RCC 7860 (cell line): ENCODE measurements around the gene PANK4.
"Not testable (repeated sequence)": the region's sequence is repeated elsewhere in the genome, so short reads cannot be mapped to it uniquely, and the experiment has no call there.

Source experiments
- DNase-seq: peaks from one replicate; pipeline ENCODE4 v3.0.0-alpha.2; 2015; ENCODE audit warnings: low spot score
- FAIRE-seq: peaks from 2 replicates; lab custom pipeline; 2012; peaks lifted over from hg19 to GRCh38; lab: Jason Lieb, UNC

The PANK4 gene

DNA sequence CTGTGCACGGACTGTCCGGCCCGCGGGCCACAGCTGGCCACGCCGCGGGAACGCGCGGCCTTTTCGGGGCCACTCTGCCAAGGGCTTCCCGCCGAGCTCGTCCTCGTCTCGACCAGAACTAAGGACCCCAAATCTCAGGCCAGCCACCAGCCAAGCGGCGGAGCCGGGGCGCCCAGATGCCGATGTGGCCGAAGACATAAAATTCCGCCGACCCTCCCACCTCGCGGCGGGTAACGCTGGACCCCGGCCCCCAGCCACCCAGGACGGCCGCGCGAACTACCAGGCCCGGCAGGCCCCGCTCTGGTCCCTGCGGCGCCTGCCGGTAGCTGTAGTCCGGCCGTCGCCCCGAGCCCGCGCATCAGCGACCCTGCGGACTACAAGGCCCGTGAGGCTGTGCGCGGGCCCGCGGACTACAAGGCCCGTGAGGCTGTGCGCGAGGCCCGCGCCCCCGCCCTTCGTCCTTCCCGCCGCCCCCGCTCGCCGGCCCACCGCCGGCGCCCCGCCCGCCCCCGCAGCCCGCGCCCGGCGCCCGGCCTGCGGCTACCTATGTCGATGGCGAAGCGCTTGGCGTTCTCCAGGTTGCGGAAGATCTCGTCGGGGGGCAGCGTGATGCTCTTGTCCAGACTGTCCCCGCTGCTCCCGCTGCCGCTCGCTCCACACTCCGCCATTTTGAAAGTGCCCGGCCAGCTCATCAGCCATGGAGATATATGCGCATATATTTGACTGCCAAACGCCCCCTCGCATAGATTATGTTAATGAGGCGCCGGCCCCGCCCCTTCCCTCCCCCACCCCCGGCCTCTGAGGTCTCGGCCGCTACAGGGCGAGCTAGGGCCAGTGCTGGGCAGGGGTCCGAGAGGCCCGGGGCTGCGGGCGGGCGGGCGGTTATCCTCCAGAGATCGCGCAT, at the start of gene PANK4:
Gene PANK4 (minus strand): TSS at position 677 of the 904 bp plus-strand sequence. CDS start 9 bp downstream, at position 668.
- peak; percentile 74 for DNase-seq
- FAIRE-seq = no peak

DNA sequence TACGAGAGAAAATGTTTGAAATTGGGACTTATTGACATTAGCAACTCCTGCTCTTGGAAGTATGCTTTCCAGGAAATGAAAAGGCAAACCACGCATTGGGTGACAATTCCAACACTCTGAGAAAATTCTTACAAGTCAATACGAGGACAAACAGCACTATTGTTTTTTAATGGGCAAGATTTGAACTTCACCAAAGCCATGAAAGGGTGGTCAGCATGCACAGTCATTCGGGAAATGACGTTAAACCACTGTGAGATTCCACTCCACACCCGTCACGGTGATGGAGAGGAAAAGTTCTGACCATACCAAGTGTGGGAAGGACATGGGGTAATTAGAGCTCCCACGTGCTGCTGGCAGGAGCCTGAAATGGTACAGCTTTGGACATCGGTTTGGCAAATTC, 48.0 kb upstream of the PANK4 start:
- DNase-seq (no peak), FAIRE-seq (no peak)

DNA sequence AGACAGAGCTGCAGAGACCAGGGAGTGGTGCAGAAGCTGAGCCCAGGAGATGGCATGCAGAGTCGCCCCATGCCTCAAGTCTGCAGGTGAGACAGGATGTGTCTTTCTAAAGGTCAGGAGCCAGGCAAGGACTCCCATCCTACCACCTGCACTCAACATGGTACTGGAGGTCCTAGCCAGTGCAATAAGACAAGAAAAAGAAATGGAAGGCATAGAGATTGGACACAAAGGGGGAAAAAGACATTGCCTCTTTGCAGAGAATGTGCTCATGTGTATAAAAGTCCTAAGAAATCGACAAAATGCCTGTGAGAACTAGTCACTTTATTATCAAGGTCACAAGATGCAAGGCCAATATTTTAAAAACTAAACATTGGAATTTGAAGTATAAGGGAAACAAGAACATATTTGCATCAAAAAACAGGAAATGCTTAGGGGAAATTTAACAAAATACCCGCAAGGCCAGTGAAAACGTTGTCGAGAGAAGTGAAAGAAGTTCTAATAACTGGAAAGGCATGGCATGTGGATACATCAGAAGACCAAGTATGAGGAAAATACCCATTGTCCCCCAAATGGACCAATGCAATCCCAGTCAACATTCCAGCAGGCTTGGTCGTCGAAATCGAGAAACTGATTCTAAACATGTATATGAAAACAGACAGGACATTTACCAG, 47.0 kb upstream of the PANK4 start:
- FAIRE-seq (no peak), DNase-seq (no peak)

DNA sequence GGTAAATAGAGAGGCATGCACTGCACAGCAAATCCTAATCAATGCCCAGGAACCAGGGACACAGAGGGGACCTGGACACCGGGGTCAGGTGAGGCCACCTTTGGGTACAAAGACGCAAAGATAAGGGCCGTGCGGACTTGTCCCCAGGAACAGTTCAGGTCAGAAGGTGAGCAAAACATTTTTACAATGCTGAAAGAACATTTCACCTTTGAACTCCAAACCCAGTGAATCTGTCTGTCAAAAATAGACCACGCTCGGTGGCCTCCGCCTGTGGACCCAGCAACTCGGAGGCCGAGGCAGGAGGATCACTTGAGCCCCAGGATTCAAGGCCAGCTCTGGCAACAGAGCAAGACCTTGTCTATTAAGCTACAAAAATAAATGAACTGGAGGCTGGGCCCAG, 45.0 kb upstream of the PANK4 start:
- DNase-seq (no peak), FAIRE-seq (no peak)

DNA sequence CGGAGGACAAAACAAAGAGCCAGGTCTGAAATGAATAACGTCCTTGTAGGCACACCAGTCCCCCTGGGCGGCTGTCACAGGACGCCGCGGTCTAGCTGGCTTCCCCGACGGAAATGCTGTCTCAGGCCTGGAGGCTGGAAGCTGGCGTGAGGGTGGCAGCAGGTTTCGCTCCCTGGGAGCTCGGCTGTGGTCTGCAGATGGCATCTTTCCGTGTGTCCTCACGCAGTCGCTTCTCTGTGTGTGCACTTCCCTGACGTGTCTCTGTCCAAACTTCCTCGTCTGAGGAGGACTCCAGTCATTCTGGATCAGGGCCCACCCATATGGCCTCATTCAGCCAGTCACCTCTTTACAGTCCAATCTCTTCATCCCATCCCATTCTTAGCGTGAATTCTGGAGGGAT, 43.9 kb upstream of the PANK4 start:
- DNase-seq (no peak), FAIRE-seq (no peak)

DNA sequence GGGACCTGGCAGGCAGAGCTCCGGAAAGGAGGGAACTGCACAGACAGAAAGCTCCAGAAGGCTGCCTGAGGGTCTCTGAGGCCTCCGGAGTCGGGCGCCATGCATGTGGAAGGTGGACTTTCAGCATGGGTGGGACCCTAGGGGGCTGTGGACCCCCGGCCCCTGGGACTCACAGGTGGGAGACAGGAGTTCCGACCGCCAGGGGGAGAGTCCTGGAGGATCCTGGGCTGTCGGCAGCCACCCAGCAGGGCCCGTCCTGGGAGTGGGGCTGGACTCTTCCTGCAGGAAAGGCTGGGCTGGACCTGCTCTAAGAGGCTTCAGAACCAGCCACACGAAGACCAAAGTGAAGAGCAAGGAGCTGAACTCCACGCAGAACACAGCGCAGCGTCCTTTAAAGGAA, 43.3 kb upstream of the PANK4 start:
- not testable (repeated sequence) for DNase-seq, FAIRE-seq

DNA sequence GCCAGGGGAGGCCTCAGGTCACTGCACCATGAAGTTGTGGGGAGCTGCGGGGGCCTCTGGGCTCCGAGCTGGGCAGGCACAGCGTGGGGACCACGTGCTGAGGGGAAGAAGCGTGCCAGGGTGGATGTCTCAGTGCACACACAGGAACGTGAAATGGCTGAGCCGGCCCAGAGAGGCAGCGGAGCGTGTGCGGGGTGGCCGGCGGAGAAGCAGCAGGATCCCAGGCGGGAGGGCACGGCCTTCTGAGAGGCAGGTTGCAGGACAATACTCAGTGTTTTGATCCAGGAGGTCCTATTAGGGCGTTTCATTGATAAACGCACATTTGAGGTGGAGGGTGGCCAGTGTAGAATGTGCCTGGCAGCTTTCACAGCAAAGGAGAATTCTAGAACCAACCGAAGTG, 42.7 kb upstream of the PANK4 start:
- FAIRE-seq = no peak
- no peak for DNase-seq

DNA sequence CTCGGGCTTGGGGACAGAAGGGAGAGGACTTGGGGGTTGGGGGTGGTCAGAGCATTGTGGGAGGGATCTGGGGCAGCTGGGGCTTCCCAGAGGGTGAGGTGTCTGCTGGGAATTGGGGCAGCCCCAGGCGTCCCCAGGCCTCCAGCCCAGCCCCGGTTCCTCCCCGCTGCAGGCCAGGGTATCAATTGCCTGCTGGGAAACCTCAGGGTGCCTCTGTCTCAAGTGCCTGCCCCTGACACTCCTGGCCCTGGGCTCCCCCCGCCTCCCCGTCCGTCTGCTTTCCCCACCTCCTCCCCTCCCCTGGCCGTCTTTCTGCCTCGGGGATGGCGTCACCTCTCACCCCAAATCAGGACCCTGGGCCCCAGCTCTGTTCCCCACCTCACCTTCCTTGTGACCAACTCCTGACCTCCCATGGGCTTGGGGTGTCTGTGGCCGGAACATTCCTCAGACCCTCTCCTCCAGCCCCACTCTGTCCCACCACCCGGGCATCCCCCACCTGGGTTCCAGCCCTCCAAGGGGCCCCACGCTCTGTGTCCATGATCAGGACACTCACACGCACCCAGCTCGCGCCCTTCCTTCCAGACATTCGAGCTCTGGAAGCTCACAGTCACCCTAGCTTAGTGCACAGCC, 41.9 kb upstream of the PANK4 start:
- DNase-seq, FAIRE-seq: not testable (repeated sequence)

DNA sequence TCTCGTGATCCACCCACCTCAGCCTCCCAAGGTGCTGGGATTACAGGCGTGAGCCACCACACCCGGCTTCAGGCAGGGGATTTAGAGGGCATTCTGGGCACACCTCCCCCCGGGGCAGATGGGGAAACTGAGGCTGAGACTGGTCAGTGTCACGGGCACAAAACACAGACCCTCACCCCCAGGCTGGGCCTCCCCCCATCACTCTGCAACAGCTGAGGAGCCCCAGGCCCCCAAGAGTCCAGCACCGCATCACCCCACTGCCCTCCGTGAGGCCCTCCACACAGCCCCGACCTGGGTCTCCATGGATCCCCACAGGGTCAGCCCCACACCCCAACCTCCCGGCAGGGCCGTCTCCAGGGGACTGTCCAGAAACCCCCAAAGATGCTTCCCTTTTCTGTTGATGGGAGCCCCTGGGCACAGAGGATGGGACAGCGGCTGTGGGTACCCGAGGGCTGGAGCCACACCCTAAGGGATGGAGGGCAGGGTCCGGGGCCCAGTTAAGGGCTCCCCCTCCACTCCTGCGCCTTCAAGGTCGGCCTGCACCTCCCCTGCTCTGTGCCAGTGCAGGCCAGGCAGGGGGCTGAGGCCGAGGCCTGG, 40.8 kb upstream of the PANK4 start:
- FAIRE-seq (no peak), DNase-seq (no peak)

DNA sequence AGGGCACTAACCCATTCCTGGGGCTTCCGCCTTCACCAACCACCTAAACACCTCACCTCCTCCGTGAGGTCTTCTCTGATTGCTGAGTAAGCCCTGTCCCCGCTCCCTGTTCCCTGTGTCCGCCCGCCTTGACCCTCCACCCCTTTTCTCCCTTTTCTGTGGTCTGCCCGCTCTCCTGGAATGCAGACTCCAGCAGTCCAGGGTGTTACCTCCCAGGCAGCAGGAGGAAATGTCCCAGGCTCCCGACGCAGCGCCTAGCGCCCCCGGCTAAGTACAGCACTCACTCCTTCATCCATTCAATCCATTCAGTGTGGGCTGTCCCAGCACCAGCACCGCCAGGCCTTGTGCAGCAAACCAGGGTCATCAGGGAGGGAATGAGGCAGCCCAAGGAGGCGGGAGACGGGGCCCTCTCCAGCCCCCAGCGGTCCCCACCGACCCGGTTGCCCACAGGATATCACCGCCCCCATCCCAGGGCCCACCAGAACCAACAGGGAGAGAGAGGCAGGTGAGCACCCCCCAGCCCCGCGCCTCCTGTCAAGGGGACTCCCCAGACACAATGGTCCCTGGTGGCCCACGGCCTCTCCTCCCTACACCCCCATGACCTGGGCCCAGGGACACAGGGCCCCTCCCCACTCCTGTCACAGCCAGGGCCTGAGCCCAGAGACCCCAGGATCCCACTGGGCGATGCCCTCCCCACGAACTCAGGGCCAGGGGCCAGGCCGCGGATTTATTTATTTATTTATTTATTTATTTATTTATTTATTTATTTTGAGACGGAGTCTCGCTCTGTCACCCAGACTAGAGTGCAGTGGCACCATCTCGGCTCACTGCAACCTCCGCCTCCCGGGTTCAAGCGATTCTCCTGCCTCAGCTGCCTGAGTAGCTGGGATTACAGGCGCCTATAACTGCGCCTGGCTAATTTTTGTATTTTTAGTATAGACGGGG, 40.0 kb upstream of the PANK4 start:
- peak; percentile 44 for DNase-seq
- FAIRE-seq = no peak

DNA sequence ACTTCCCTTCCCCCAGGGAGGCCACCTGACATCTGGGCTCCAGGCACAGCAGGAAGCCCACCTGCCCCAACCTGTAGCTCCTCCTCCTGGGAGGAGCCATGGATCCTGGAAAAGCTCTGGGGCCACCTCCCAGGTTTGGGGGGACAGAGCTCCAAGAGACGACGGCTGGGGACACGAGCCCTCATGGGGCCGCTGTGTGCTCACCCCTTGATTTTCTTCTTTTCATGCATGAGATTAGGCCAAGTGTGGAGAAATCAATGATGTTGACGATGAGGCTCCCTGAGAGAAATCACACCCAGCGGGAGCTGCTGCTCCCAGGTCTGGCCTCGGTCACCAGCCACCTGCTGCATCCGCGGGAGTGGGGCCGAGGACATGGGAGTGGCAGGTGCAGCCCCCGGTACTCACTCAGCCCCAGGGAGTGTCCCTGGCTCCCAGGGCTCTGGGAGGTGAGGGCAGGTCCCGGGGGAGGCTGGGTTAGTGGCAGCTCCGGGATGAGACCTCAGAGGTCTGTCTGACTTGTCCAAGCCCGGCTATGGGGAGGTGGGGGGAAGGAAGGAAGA, 38.5 kb upstream of the PANK4 start:
- FAIRE-seq (no peak), DNase-seq (no peak)

DNA sequence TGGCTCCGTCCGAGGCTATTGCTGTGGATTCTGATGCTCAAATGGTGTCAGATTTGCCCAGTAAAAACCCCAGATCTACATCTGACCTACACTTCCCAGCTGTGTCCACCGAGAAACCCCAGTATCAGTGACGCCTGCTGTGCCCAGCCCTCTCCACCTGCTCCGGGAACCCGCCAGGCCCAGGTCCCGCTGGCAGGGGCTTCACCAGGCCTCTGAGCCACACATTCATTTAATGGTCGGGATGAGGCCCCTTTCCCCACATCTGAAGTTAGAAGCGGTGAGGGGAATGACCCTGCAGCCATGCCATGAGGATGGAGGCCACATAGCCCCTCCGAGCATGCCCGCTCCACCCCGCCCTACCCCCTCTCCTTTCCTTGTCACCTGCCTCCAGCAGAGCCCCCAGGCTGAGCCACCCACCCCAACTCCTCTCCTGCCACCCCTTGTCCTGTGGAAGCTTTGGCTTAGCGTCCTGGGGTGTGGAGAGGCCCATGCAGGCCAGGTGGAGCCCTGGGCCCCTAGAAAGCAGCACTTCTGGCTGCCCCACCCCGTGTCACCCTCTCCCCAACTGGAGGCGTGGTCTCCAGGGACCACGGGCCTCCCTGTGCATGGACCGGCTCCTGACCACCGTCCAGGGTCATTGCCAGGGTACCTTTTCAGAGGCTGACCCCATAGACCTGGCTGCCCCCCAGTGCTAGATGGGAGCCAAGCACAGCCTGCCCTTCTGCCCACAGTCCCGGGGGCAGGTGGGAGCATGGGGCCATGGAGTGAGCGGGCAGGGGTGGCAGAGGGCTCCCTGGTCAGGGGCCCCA, 37.8 kb upstream of the PANK4 start:
- FAIRE-seq = no peak

DNA sequence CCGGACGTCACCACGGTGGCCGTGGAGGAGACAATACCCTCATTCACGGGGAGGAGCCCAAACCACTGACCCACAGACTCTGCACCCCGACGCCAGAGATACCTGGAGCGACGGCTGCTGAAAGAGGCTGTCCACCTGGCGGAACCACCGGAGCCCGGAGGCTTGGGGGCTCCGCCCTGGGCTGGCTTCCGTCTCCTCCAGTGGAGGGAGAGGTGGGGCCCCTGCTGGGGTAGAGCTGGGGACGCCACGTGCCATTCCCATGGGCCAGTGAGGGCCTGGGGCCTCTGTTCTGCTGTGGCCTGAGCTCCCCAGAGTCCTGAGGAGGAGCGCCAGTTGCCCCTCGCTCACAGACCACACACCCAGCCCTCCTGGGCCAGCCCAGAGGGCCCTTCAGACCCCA, 36.8 kb upstream of the PANK4 start:
- no peak for FAIRE-seq

More for the DNA sequence above, 37.8 kb upstream of the PANK4 start:
- no peak for DNase-seq

DNA sequence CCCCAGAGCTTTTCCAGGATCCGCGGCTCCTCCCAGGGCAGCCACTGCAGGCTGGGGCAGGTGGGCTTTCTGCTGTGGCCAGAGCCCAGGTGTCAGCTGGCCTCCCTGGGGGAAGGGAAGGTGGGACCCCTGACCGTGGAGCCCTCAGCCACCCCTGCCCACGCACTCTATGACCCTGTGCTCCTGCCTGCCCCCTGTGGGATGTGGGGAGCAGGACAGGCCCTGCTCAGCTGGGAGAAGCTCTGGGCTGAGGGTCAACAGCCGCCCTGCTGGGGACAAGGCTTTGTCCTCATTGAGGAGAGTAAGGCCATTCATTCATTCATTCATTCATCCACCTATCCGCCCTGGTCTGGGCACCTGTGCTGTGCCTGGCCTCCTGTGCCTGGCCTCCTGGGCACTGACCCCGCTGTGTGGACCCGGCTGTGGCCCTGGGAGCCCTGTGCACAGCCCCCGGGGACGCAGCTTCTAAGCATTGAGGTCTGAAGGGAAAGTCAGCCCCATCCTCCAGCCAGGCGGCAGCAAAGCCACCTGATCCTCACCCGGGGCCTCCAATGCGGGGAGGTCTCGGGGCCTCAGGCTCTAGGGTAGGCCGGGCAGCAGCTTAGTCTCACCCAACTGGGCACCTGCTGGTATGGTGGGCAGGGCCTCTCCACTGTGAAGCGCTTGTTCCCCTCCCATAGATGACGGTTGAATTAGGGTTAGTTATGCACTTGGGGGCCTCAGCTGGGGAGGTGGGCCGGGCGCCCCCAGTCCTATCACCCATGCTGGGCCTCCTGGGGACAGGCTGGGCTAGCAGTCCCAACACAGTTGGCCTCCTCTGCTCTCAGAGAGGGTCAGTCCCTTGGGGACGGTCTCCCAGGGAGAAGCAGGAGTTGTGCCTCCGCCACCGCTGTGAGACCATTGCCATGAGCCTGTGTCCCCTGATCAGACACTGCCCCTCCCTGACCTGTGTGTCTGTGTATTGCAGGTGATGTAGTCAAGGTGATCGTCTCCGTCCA, 35.8 kb upstream of the PANK4 start:
- no peak for FAIRE-seq
- no peak for DNase-seq

More for the DNA sequence above, 36.8 kb upstream of the PANK4 start:
- no peak for DNase-seq

DNA sequence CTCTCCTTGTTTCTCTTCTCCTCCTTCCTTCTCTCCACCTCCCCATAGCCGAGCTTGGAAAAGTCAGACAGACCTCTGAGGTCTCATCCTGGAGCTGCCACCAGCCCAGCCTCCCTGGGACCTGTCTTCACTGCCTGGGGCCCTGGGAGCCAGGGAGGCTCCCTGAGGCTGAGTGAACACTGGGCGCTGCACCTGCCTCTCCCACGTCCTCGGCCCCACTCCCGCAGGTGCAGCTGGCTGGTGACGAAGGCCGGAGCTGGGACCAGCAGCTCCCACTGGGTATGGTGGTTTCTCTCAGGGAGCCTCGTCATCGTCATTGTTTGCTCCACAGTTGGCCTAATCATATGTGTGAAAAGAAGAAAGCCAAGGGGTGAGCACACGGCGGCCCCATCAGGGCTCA, 35.0 kb upstream of the PANK4 start:
- FAIRE-seq = no peak
- no peak for DNase-seq

DNA sequence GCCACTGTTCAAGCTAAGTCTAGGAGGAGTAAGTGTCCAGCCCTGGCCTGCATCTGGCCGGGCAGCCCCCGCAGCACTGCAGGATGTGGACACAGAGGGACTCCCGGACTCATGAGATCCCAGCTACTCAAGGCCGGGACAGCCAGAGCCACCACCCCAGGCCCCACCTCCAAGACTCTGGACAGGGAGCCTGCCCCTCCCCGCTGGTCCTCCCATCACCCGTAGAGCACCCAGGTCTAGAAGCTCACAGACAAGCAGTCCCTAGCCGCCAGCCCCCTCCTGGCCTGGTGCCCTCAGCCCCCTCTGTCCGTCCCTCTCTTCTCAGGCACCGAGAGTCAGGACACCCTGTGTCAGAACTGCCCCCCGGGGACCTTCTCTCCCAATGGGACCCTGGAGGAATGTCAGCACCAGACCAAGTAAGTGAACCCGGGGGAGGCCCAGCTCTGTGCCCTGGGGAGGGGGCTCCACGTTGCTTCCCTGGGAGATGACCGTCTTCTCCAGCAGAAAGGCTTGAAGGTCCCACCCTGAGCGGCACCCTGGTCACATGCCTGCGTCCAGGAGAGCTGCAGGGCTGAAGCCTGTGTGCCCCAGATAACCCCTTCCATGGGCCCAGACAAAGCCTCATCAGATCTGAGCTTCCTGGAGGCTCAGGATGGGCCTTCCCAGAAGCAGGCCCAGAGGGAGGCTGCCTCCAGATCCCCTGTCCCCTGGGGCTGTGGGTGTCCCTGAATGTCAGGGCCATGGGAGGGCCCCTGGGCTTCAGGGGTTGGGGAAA, 34.1 kb upstream of the PANK4 start:
- FAIRE-seq (no peak), DNase-seq (no peak)
